IMR-90 (cell line): ENCODE measurements around the gene PLEKHF1.

Source experiments
- CTCF ChIP-seq: conservative IDR thresholded peaks from 2 replicates; pipeline ENCODE4 v1.5.1; 2012; ENCODE audit warnings: mild to moderate bottlenecking, low read depth, low read length, improper control_type of control experiment
- RAD21 ChIP-seq: IDR thresholded peaks from 2 replicates; pipeline ENCODE4 v1.6.1; 2012; ENCODE audit warnings: low read length, improper control_type of control experiment
- SMC3 ChIP-seq: fragments of 150-350 bp; IDR thresholded peaks from 2 replicates; pipeline ENCODE4 v1.6.1; 2016; ENCODE audit warnings: low read depth, mild to moderate bottlenecking, antibody characterized with exemption, low read length, moderate library complexity

DNA sequence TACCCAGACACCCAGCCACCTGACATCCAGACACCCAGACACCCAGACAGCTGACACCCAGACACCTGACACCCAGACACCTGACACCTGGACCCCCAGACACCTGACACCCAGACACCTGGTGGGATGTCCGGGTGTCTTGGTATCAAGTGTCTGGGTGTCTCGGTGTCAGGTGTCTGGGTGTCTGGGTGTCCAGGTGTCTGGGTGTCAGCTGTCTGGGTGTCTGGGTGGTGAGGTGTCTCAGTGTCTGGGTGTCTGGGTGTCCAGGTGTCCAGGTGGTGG, 31.2 kb downstream of the PLEKHF1 start:
- TF ChIP-seq SMC3: no peak
- no peak for TF ChIP-seq RAD21
- no peak for TF ChIP-seq CTCF
